Activated gamma-delta T cell treated with Interleukin-2 at 50 U/mL for 16 hours (primary cell): ENCODE measurements around the gene TOX2.
A peak's percentile ranks its signal among the peaks of the same experiment; 100 is the strongest.

ENCODE experiments used
- DNase-seq: peaks from one replicate; pipeline ENCODE4 v3.0.0-alpha.2; 2020

TOX2 gene

GRCh38 chr20:44023515-44024371, 109.1 kb downstream of the TOX2 start:
- no peak for DNase-seq

DNA sequence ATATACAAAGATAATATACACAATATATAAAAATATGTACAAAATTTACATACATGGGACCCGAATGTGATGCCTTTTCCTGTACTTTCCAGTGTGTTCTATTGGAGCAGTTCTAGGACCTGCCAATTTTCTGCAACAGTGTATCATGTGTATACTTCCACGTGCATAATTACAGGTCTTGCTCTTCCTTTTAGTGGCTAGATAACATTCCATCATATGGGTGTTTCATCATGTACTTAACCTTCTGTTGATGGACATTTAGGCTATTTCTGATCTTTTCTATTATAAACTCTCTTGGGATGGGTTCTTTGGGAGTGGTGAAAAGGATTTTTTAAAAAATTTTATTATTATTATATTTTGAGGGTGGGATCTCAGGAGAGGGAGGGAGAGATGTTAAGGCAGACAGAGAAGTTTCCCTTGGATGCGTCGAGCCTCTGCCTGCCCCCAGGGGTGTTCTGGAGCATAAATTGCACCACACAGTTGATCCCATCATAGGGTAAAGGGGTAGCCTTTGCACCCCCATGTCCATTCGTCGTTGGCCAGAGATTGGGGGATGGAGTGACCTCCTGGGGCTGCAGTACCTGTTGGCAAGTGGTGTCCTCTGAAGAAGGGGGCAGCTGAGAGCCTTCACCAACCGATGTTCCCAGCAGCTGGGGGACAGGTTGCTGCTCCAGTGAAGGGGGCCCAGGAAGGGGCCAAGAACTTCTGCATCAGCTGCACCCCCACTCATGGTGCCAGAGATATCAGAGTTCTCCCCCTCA, 110.3 kb downstream of the TOX2 start:
- no peak for DNase-seq

GRCh38 chr20:44025756-44026155, 111.1 kb downstream of the TOX2 start:
- DNase-seq: no peak

GRCh38 chr20:44026647-44027342, 112.1 kb downstream of the TOX2 start:
- DNase-seq: no peak

GRCh38 chr20:44027343-44028002, 112.8 kb downstream of the TOX2 start:
- no peak for DNase-seq

- DNase-seq: no peak
Measured at GRCh38 chr20:44028003-44028730, 113.5 kb downstream of the TOX2 start.

- peak; percentile 30 for DNase-seq
Measured at GRCh38 chr20:44028868-44029847, 114.5 kb downstream of the TOX2 start.

DNA sequence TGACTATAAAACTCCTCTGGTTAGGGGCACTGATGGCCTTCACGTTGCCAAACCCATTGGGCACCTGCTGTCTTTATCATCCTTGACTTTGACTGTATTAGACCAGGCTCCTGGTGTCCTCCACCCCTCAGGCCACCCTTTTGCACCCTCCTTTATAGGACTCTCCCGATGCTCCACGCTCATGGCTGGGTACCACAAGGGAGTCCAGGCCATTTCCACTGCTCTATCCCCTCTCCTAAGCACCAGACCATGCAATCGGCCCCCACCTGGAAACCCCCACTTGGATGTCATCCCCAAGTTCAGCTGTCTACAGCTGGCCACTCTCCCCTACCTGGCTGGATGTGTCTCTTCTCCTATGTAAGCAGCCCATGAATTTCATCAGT, 115.2 kb downstream of the TOX2 start:
- DNase-seq: no peak

DNA sequence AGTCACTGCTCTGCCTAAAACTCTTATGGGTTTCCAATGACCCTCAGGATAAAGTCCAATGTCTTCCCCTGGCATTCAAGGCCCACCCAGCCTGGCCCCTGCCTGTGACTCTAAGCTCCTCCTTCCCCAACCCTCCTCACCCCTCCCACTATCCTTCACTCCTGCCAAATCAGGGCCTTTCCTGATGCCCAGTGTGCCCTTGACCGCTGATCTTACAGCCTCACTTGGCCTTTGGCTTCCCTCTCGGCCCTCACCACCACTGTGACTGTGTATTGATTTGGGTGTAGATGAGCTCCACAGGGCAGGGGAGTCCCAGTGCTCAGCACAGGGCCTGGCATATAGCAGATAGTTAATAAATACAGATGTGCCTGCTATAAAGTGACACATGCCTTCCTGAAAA, 115.7 kb downstream of the TOX2 start:
- DNase-seq: no peak

- no peak for DNase-seq
Measured at GRCh38 chr20:44031001-44031574, 116.4 kb downstream of the TOX2 start.

DNA sequence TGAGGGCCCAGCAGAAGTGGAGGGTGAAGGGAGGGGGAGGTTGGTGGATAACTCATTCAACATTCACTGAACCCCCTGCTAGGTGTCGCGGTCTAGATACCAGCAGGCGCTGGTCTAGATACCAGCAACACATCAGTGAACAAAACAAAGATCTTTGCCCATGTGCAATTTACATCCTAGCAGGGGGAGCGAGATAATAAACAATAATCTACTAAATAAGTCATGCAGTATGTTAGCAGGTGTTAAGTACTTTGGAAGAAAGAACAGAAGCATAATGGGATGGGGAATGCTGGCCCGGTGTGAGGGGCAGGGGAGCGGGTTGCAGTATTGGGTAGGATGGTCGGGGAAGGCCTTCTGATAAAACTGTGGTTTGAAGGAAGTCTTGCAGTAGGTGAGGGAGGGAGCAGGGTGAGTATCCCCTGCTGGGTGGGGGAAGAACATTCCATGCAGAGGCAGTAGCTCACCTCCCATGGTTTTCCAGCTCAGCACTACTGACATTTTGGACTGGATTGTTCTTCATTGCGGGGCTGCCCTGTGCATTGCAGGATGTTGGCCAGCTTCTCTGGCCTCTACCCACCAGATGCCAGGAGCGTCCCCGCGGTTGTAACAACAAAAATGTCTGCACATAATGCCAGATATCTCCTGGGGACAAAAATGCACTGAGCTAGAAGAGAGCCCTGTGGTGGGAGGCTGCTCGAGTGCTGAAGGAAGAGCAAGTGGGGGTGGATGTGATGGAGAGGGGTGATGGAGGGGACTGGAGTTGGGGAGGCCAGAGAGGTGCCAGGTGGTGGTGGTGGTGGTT, 117.3 kb downstream of the TOX2 start:
- DNase-seq: no peak

DNA sequence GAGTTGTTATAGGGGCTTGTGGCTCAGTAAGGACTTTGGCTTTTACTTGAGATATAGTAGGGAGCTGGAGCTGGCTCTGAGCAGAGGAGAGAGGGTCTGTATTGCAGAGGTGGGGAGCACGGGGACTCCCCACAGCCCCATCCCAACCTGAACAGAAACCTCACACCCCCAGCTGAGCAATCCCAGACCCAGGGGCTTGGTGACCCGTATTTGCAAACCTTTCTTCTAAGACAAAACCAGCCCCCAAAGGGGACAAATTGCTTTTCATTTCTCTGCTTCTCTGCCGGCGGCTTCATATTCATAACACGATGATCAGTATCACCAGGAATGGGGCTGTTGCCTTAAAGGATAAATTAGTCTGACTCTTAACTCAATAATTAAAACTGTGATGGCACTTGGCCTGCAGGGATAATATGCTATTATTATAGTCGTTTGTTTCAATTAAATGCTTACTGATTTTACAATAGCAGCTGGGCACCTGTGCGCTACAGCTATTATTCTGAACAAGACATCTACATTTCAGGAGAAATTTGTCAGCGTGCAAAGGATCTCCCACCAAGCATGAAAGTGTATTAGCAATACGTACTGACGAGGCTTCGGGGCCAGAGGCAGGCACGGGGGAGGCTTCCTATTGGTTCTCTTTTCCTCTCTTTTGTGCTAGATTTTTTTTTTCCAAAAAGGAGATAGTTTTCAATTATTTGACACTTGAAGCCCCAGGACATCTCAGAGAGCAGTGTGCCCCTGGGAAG, 118.1 kb downstream of the TOX2 start:
- no peak for DNase-seq

DNA sequence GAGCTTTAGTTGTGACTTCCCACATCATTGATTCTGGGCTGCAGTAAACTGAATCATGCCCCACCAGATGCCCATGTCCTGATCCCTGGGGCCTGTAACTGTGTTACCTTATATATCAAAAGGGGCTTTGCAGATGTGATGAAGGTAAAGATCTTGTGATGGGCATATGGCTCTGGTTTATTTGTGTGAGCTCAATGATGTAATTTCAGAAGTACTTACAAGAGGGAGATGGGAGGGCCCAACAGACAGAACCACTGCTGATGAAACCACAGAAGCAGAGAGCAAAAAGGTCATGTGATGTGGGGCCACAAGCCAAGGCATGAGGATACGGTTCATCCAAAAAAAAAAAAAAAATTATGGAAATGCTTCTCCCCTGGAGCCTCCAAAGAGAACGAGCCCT, 118.7 kb downstream of the TOX2 start:
- DNase-seq: no peak

DNA sequence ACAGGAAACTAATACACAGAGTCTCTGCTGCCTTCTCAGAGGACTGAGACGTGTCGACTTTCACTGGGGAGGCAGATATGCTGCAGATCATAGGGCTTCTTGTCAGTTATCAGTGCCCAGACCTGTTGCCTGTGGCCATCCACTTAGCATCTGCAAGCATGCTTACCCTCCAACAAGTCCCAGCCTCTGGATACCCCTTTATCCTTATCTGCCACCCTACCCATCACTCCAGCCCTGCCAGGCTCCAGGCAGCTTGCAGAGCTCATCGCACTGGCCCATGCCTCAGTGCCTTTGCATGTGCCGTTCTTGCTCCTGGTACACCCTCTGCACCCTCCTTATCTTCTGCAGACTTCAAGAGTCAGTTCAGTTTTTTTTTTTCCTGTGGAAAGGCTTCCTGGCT, 119.2 kb downstream of the TOX2 start:
- no peak for DNase-seq

DNA sequence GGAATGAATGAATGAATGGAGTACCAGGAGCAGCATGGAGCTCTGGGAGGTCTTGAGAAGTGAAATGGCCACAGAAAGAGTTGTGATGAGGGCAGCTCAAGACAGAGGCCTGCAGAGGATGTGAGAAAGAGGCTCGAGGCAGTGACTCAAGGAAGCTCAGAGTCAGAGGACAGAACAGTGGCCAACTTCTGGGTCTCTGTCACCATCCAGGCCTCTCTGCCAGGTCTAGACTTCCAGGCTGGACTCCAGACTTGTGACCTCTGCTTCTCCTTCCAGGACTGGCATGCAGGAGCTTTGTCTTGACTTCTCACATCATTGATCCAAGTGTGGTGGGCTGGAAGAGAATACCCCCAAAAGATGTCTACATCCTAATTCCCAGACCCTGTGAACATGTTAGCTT, 119.8 kb downstream of the TOX2 start:
- DNase-seq: no peak

GRCh38 chr20:44034965-44035635, 120.4 kb downstream of the TOX2 start:
- no peak for DNase-seq

DNA sequence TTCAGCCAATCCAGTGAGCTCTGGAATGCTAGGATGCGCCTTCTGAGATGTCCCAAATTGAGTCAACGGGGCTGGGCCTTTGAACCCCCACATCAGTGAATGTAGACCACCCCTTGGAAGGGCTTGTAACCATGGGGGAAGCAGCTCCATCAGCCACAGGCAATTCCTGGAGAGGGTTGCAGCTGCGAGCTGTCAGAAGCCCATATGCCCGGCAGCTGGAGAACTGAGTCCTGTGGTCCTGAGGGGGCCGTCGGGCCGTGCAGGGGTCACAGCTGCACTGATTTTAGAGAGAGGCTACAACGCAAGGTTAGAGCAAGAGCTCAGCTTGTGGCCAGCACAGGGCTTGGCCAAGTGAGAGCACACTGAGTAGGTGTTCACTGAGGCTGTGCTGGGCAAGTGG, 121.3 kb downstream of the TOX2 start:
- no peak for DNase-seq

- DNase-seq: no peak
Measured at GRCh38 chr20:44036441-44036840, 121.8 kb downstream of the TOX2 start.
